Sciatic nerve (tissue), 2 donors: ENCODE data around the gene HES2. TPM values are rescaled to one million over a fixed set of nuclear protein-coding genes. Genes with fewer than 3 reads are reported as not detected.

Experiments
- ATAC-seq: fragments of 200-7000 bp; cut with Tn5 transposase; one replicate; pipeline ENCODE4 v1.9.1; 2020; ENCODE audit warnings: mild to moderate bottlenecking, moderate library complexity
- DNase-seq: peaks from one replicate; pipeline ENCODE4 v3.0.0-alpha.2; 2020; ENCODE audit warnings: low spot score
- intact Hi-C: fragments of 100-400 bp; cut with DNase I; formaldehyde crosslinking; loops from one replicate; pipeline ENCODE4 v1.14.2; 2022
- total RNA-seq: library from RNA; stranded (reverse); fragmentation: NEBNext Ultra II Directional; extraction: Animal tissue kit (Norgen Biotek cat#: 25700); gene quantifications from one replicate; pipeline ENCODE4 v1.2.1, GENCODE V29; 2021
- donor health status: DM: no; HTN: no; CAD: no.
- donor health status: DM: no; HTN: no; CAD: no.

The HES2 gene
- total RNA-seq = not detected

GRCh38 chr1:6419804-6420453 lies at the start of gene HES2:
Gene HES2 (minus strand): TSS chr1:6419919. CDS start chr1:6419820, 99 bp downstream.
- ATAC-seq (peak; percentile 51), DNase-seq (no peak)
- intact Hi-C loops = no loop called here

- ATAC-seq (no peak), DNase-seq (no peak)
- intact Hi-C loops = no loop called here
Observed at GRCh38 chr1:6468729-6469461, 49.2 kb upstream of the HES2 start.

GRCh38 chr1:6467744-6468688 lies 48.3 kb upstream of the HES2 start:
- no peak for DNase-seq
- intact Hi-C loops = no loop called here
- no peak for ATAC-seq

- DNase-seq (no peak), ATAC-seq (no peak)
- intact Hi-C loops = no loop called here
Observed at GRCh38 chr1:6467224-6467623, 47.5 kb upstream of the HES2 start.

GRCh38 chr1:6466751-6467150 lies 47.0 kb upstream of the HES2 start:
- no peak for DNase-seq
- intact Hi-C loops = no loop called here
- no peak for ATAC-seq

- ATAC-seq (no peak), DNase-seq (no peak)
- intact Hi-C loops = no loop called here
Observed at GRCh38 chr1:6466023-6466422, 46.3 kb upstream of the HES2 start, which contains the start of gene TNFRSF25. Gene TNFRSF25 (minus strand): TSS chr1:6466173. CDS start chr1:6466107, 66 bp downstream.

GRCh38 chr1:6465461-6466005 lies 45.8 kb upstream of the HES2 start:
- DNase-seq (no peak), ATAC-seq (no peak)
- intact Hi-C loops = no loop called here

GRCh38 chr1:6464915-6465314 lies 45.2 kb upstream of the HES2 start:
- DNase-seq = no peak
- intact Hi-C loops = no loop called here
- ATAC-seq = no peak

- DNase-seq = no peak
- no peak for ATAC-seq
- intact Hi-C loops = no loop called here
Observed at GRCh38 chr1:6464514-6464836, 44.8 kb upstream of the HES2 start.

GRCh38 chr1:6463120-6463412 lies 43.3 kb upstream of the HES2 start:
- intact Hi-C loops = no loop called here
- ATAC-seq (no peak), DNase-seq (no peak)

- DNase-seq (no peak), ATAC-seq (no peak)
- intact Hi-C loops = no loop called here
Observed at GRCh38 chr1:6462412-6463119, 42.8 kb upstream of the HES2 start.

GRCh38 chr1:6461538-6462411 lies 42.1 kb upstream of the HES2 start:
- DNase-seq (no peak), ATAC-seq (no peak)
- intact Hi-C loops = no loop called here

- ATAC-seq = no peak
- intact Hi-C loops = no loop called here
- no peak for DNase-seq
Observed at GRCh38 chr1:6461051-6461530, 41.4 kb upstream of the HES2 start.

- intact Hi-C loops = no loop called here
- ATAC-seq (peak; percentile 44), DNase-seq (no peak)
Observed at GRCh38 chr1:6460301-6461050, 40.8 kb upstream of the HES2 start.

GRCh38 chr1:6459850-6460265 lies 40.1 kb upstream of the HES2 start:
- DNase-seq (no peak), ATAC-seq (peak; percentile 25)
- intact Hi-C loops = no loop called here

GRCh38 chr1:6456800-6457466 lies 37.2 kb upstream of the HES2 start:
- DNase-seq (no peak), ATAC-seq (no peak)
- intact Hi-C loops = no loop called here
